Fibroblast of lung (primary cell): ENCODE measurements around the gene EFCAB8. TPM values are rescaled to one million over a fixed set of nuclear protein-coding genes. Genes with fewer than 3 reads are reported as not detected.

ENCODE experiments used
- DNase-seq, 2 donors: peaks; one replicate each; pipeline versions ENCODE4 v3.0.0 to v3.0.0-alpha.2; 2010; ENCODE audit warnings: low read depth in 2 of 2
- H2AFZ ChIP-seq: 2 replicates; pipeline ENCODE4 v1.5.1; 2012; ENCODE audit warnings: low read length, control low read depth, inconsistent platforms
- H3K27ac ChIP-seq: 2 replicates; pipeline ENCODE4 v1.5.1; 2011; ENCODE audit warnings: low read length, control low read depth; ENCODE audit not compliant: insufficient read depth
- H3K27me3 ChIP-seq: 2 replicates; pipeline ENCODE4 v1.5.1; 2011; ENCODE audit warnings: mild to moderate bottlenecking, low read length; ENCODE audit not compliant: control insufficient read depth, insufficient read depth
- H3K36me3 ChIP-seq: 2 replicates; pipeline ENCODE4 v1.5.1; 2011; ENCODE audit warnings: low read length; ENCODE audit not compliant: control insufficient read depth, insufficient read depth
- H3K4me1 ChIP-seq: 2 replicates; pipeline ENCODE4 v1.5.1; 2011; ENCODE audit warnings: low read length; ENCODE audit not compliant: control insufficient read depth, insufficient read depth; ENCODE audit errors: extremely low read depth
- H3K4me2 ChIP-seq: 2 replicates; pipeline ENCODE4 v1.5.1; 2011; ENCODE audit warnings: low read length, control low read depth; ENCODE audit not compliant: insufficient read depth; ENCODE audit errors: extremely low read depth
- H3K4me3 ChIP-seq, 4 experiments: fragments of 200-600 bp in 1 of 4; sonication (generic) in 1 of 4; replicated peaks in 1 of 4; 2 replicates each; pipeline ENCODE4 v1.5.1; 2011 to 2016; ENCODE audit warnings: low read length in 4 of 4, low read depth in 3 of 4, mild to moderate bottlenecking in 3 of 4, control low read depth in 2 of 4, inconsistent platforms in 1 of 4, mixed read lengths in 1 of 4; ENCODE audit not compliant: insufficient read depth in 1 of 4; ENCODE audit errors: control extremely low read depth in 1 of 4
- H3K79me2 ChIP-seq: 2 replicates; pipeline ENCODE4 v1.5.1; 2012; ENCODE audit warnings: mild to moderate bottlenecking, low read length, inconsistent platforms; ENCODE audit not compliant: control insufficient read depth, insufficient read depth
- H3K9ac ChIP-seq: 2 replicates; pipeline ENCODE4 v1.5.1; 2011; ENCODE audit warnings: mild to moderate bottlenecking, low read length, control low read depth; ENCODE audit not compliant: insufficient read depth
- H3K9me3 ChIP-seq: 2 replicates; pipeline ENCODE4 v1.5.1; 2012; ENCODE audit warnings: low read depth, low read length; ENCODE audit not compliant: control insufficient read depth, insufficient read depth
- H4K20me1 ChIP-seq: 2 replicates; pipeline ENCODE4 v1.5.1; 2011; ENCODE audit warnings: low read length; ENCODE audit not compliant: control insufficient read depth, insufficient read depth; ENCODE audit errors: extremely low read depth
- CTCF ChIP-seq, 2 donors: IDR thresholded peaks in 1 of 2; conservative IDR thresholded peaks in 1 of 2; 1 replicate in 1 of 2; 2 replicates in 1 of 2; pipeline ENCODE4 v1.5.1; 2011 to 2012; ENCODE audit warnings: low read length in 2 of 2, control low read depth in 1 of 2, inconsistent platforms in 1 of 2, low read depth in 1 of 2, mild to moderate bottlenecking in 1 of 2
- EZH2 ChIP-seq: IDR thresholded peaks from 2 replicates; pipeline ENCODE4 v1.5.1; 2012; ENCODE audit warnings: low read length, control low read depth, mild to moderate bottlenecking; ENCODE audit errors: missing control alignments
- polyA plus RNA-seq, 2 donors: library from polyadenylated mRNA; depleted of rRNA in 1 of 2; stranded (reverse) in 1 of 2; unstranded in 1 of 2; fragments of >200 nt; gene quantifications; 2 replicates each; pipeline ENCODE4 v1.2.1, GENCODE V29; 2011 to 2012; ENCODE audit warnings: missing spikeins in 1 of 2
- total RNA-seq: library from RNA; depleted of rRNA; stranded (reverse); fragments of >200 nt; gene quantifications from 2 replicates; pipeline ENCODE4 v1.2.1, GENCODE V29; 2014

The EFCAB8 gene
- total and polyA plus RNA-seq, 2 donors (not counting 1 experiment from before 2014, with no cell fraction given) = under 0.01 TPM; not detected in 1

- no peak for TF ChIP-seq EZH2
- TF ChIP-seq CTCF (conservative IDR thresholded peaks at IDR 0.05 in 1 of 2, IDR thresholded peaks at IDR 0.05 in 1 of 2; ENCODE audit: low read depth in 1 of 2, low read length in 2 of 2) = no peak
- H3K9me3 ChIP-seq = no peaks in the 10 kb centered on the region
- H3K79me2 ChIP-seq = no peaks in the 10 kb centered on the region
- H3K4me2 ChIP-seq = no peak overlapping the region
- DNase-seq = no peak
- no peak overlapping the region for H3K4me3 ChIP-seq
- no peaks in the 10 kb centered on the region for H3K27me3 ChIP-seq
- no peaks in the 10 kb centered on the region for H4K20me1 ChIP-seq
- H3K4me1 ChIP-seq = no peaks in the 10 kb centered on the region
- no peaks in the 10 kb centered on the region for H3K36me3 ChIP-seq
- H3K27ac ChIP-seq = no peak overlapping the region
- no peak overlapping the region for H2AFZ ChIP-seq
- no peak overlapping the region for H3K9ac ChIP-seq
Observed at GRCh38 chr20:32963176-32963575, 104.5 kb downstream of the EFCAB8 start.

DNA sequence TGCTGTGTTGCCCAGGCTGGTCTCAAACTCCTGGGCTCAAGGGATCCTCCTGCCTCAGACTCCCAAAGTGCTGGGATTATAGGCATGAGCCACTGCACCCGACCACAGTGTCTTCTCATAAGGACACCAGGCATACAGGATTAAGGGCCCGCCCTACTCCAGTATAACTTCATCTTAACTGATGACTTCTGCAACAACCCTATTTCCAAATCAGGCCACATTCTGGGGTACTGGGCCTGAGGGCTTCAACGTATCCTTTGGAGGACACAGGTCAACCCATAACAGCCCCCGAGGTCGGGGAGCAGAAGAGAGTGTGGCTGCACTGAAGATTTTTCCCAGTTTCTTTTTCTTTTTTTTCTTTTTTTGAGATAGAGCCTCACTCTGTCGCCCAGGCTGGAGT lies 105.9 kb downstream of the EFCAB8 start:
- H3K79me2 ChIP-seq = no peaks in the 10 kb centered on the region
- no peak overlapping the region for H3K9ac ChIP-seq
- no peak overlapping the region for H2AFZ ChIP-seq
- no peaks in the 10 kb centered on the region for H3K4me1 ChIP-seq
- no peak for DNase-seq
- no peaks in the 10 kb centered on the region for H3K9me3 ChIP-seq
- no peaks in the 10 kb centered on the region for H4K20me1 ChIP-seq
- H3K4me3 ChIP-seq = no peak overlapping the region
- TF ChIP-seq CTCF (conservative IDR thresholded peaks at IDR 0.05 in 1 of 2, IDR thresholded peaks at IDR 0.05 in 1 of 2; ENCODE audit: low read depth in 1 of 2, low read length in 2 of 2) = no peak
- no peaks in the 10 kb centered on the region for H3K36me3 ChIP-seq
- H3K27ac ChIP-seq = no peak overlapping the region
- no peaks in the 10 kb centered on the region for H3K27me3 ChIP-seq
- no peak overlapping the region for H3K4me2 ChIP-seq

- Histone ChIP-seq H3K9me3 (no peaks in the 10 kb centered on the region), H3K27ac (no peak overlapping the region), H3K4me1 (no peaks in the 10 kb centered on the region), H3K9ac (no peak overlapping the region), H3K36me3 (no peaks in the 10 kb centered on the region), H2AFZ (no peak overlapping the region), H3K4me3 (no peak overlapping the region), H3K27me3 (no peaks in the 10 kb centered on the region), H4K20me1 (no peaks in the 10 kb centered on the region), H3K79me2 (no peaks in the 10 kb centered on the region), H3K4me2 (no peak overlapping the region)
- TF ChIP-seq EZH2 (no peak), CTCF (conservative IDR thresholded peaks at IDR 0.05 in 1 of 2, IDR thresholded peaks at IDR 0.05 in 1 of 2; ENCODE audit: low read depth in 1 of 2, low read length in 2 of 2) (no peak)
- no peak for DNase-seq
Observed at GRCh38 chr20:32965115-32965514, 106.4 kb downstream of the EFCAB8 start.
